Measurements from ENCODE around the gene AHI1.

The AHI1 gene

GRCh38 chr6:135267085-135267484, 230.5 kb downstream of the AHI1 start:
- Histone ChIP-seq H3K9me3 (ENCODE audit: control insufficient read depth, insufficient read depth, low read depth, low read length) (no peaks in the 10 kb centered on the region), H3K27ac (ENCODE audit: extremely low read depth, low read depth, low read length) (no peak overlapping the region), H3K36me3 (ENCODE audit: control insufficient read depth in 2 of 2, insufficient read depth in 1 of 2, low read length in 2 of 2) (no peaks in the 10 kb centered on the region), H3K4me1 (ENCODE audit: control insufficient read depth, insufficient read depth, low read length) (no peaks in the 10 kb centered on the region), H3K4me3 (ENCODE audit: low read depth, low read length) (no peak overlapping the region)
- ChIA-PET CTCF (interaction anchor here (0.6 to 1.1 kb wide), 5 partner anchors 9 to 53 kb away, joined by 3 to 5 read pairs (median 3); no protein-coding TSS in a partner anchor), POLR2A (no interaction called here)
- TF ChIP-seq ZNF280C (tag by site-specific recombination; IDR thresholded peaks at IDR 0.05) (no peak), ZNF639 (tag by site-specific recombination; IDR thresholded peaks at IDR 0.05) (no peak), ZNF184 (tag by site-specific recombination; IDR thresholded peaks at IDR 0.05) (no peak)
- TF ChIP-seq, protein P1, sequence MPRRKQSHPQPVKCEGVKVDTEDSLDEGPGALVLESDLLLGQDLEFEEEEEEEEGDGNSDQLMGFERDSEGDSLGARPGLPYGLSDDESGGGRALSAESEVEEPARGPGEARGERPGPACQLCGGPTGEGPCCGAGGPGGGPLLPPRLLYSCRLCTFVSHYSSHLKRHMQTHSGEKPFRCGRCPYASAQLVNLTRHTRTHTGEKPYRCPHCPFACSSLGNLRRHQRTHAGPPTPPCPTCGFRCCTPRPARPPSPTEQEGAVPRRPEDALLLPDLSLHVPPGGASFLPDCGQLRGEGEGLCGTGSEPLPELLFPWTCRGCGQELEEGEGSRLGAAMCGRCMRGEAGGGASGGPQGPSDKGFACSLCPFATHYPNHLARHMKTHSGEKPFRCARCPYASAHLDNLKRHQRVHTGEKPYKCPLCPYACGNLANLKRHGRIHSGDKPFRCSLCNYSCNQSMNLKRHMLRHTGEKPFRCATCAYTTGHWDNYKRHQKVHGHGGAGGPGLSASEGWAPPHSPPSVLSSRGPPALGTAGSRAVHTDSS (tag by site-specific recombination; IDR thresholded peaks at IDR 0.05), result no peak

- Histone ChIP-seq H3K36me3 (ENCODE audit: control insufficient read depth in 2 of 2, insufficient read depth in 1 of 2, low read length in 2 of 2) (no peaks in the 10 kb centered on the region), H3K4me1 (ENCODE audit: control insufficient read depth, insufficient read depth, low read length) (no peaks in the 10 kb centered on the region), H3K9me3 (ENCODE audit: control insufficient read depth, insufficient read depth, low read depth, low read length) (no peaks in the 10 kb centered on the region), H3K27ac (ENCODE audit: extremely low read depth, low read depth, low read length) (no peak overlapping the region), H3K4me3 (ENCODE audit: low read depth, low read length) (no peak overlapping the region)
- ChIA-PET POLR2A (no interaction called here), CTCF (interaction anchor here (0.8 to 1.1 kb wide), 3 partner anchors 10 to 53 kb away, joined by 3 to 5 read pairs (median 3); no protein-coding TSS in a partner anchor)
- TF ChIP-seq ZNF843 (tag by site-specific recombination; IDR thresholded peaks at IDR 0.05) (no peak), GLIS1 (tag by site-specific recombination; IDR thresholded peaks at IDR 0.05) (no peak), ZNF585B (tag by site-specific recombination; IDR thresholded peaks at IDR 0.05) (no peak), ZEB2 (tag by site-specific recombination; IDR thresholded peaks at IDR 0.05) (no peak), ZNF660 (tag by site-specific recombination; IDR thresholded peaks at IDR 0.05) (no peak), ZNF404 (tag by site-specific recombination; IDR thresholded peaks at IDR 0.05) (no peak), ZNF280C (tag by site-specific recombination; IDR thresholded peaks at IDR 0.05) (no peak), ZSCAN23 (tag by site-specific recombination; IDR thresholded peaks at IDR 0.05) (no peak), ZNF37A (tag by site-specific recombination; IDR thresholded peaks at IDR 0.05) (no peak), ZNF792 (tag by site-specific recombination; IDR thresholded peaks at IDR 0.05) (no peak), PRDM10 (tag by site-specific recombination; IDR thresholded peaks at IDR 0.05) (no peak), ZNF350 (tag by site-specific recombination; IDR thresholded peaks at IDR 0.05) (no peak), ZNF600 (tag by site-specific recombination; IDR thresholded peaks at IDR 0.05) (no peak), ZBTB6 (tag by site-specific recombination; IDR thresholded peaks at IDR 0.05) (no peak), BCL11B (tag by site-specific recombination; IDR thresholded peaks at IDR 0.05; ENCODE audit: low read depth) (no peak)
- TF ChIP-seq, protein P1 (tag by site-specific recombination; IDR thresholded peaks at IDR 0.05), result no peak
- TF ChIP-seq, protein P2, sequence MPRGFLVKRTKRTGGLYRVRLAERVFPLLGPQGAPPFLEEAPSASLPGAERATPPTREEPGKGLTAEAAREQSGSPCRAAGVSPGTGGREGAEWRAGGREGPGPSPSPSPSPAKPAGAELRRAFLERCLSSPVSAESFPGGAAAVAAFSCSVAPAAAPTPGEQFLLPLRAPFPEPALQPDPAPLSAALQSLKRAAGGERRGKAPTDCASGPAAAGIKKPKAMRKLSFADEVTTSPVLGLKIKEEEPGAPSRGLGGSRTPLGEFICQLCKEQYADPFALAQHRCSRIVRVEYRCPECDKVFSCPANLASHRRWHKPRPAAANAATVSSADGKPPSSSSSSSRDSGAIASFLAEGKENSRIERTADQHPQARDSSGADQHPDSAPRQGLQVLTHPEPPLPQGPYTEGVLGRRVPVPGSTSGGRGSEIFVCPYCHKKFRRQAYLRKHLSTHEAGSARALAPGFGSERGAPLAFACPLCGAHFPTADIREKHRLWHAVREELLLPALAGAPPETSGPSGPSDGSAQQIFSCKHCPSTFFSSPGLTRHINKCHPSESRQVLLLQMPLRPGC (tag by site-specific recombination; IDR thresholded peaks at IDR 0.05), result no peak
Measured at GRCh38 chr6:135266675-135267074, 230.9 kb downstream of the AHI1 start.

All from HEK293 (cell line).